ENCODE data around the gene ACSBG1.
A peak's percentile ranks its signal among the peaks of the same experiment; 100 is the strongest.

Gene ACSBG1

GRCh38 chr15:78140292-78140691 lies 94.1 kb downstream of the ACSBG1 start:
- H3K36me3 ChIP-seq (ENCODE audit: control insufficient read depth in 1 of 2, insufficient read depth in 2 of 2, low read length in 2 of 2) = no peaks in the 10 kb centered on the region
- no peaks in the 10 kb centered on the region for H3K27me3 ChIP-seq (ENCODE audit: control insufficient read depth in 1 of 2, insufficient read depth in 2 of 2, low read length in 2 of 2)
- H3K9me3 ChIP-seq (ENCODE audit: control insufficient read depth in 1 of 2, low read length in 2 of 2) = no peaks in the 10 kb centered on the region
- no peak overlapping the region for H3K4me3 ChIP-seq (ENCODE audit: low read depth in 1 of 2, low read length in 2 of 2)
- peaks cover 29 to 34% of the 10 kb centered on the region in 2 donors for H3K4me1 ChIP-seq (ENCODE audit: control insufficient read depth in 1 of 2, insufficient read depth in 2 of 2, low read length in 2 of 2)
- H3K27ac ChIP-seq (ENCODE audit: low read depth, low read length) = no peak overlapping the region
- H3K9ac ChIP-seq (ENCODE audit: low read depth in 1 of 2, low read length in 2 of 2) = no peak overlapping the region

- no peaks in the 10 kb centered on the region for H3K27me3 ChIP-seq (ENCODE audit: control insufficient read depth in 1 of 2, insufficient read depth in 2 of 2, low read length in 2 of 2)
- no peaks in the 10 kb centered on the region for H3K36me3 ChIP-seq (ENCODE audit: control insufficient read depth in 1 of 2, insufficient read depth in 2 of 2, low read length in 2 of 2)
- no peak overlapping the region for H3K27ac ChIP-seq (ENCODE audit: low read depth, low read length)
- H3K4me3 ChIP-seq (ENCODE audit: low read depth in 1 of 2, low read length in 2 of 2) = no peak overlapping the region
- no peak overlapping the region for H3K9ac ChIP-seq (ENCODE audit: low read depth in 1 of 2, low read length in 2 of 2)
- no peaks in the 10 kb centered on the region for H3K9me3 ChIP-seq (ENCODE audit: control insufficient read depth in 1 of 2, low read length in 2 of 2)
- peaks cover 29 to 34% of the 10 kb centered on the region in 2 donors for H3K4me1 ChIP-seq (ENCODE audit: control insufficient read depth in 1 of 2, insufficient read depth in 2 of 2, low read length in 2 of 2)
Observed at GRCh38 chr15:78139578-78139977, 94.8 kb downstream of the ACSBG1 start.

- H3K36me3 ChIP-seq (ENCODE audit: control insufficient read depth in 1 of 2, insufficient read depth in 2 of 2, low read length in 2 of 2) = no peaks in the 10 kb centered on the region
- H3K27me3 ChIP-seq (ENCODE audit: control insufficient read depth in 1 of 2, insufficient read depth in 2 of 2, low read length in 2 of 2) = no peaks in the 10 kb centered on the region
- peaks cover 40 to 48% of the 10 kb centered on the region in 2 donors for H3K4me1 ChIP-seq (ENCODE audit: control insufficient read depth in 1 of 2, insufficient read depth in 2 of 2, low read length in 2 of 2)
- no peak overlapping the region for H3K27ac ChIP-seq (ENCODE audit: low read depth, low read length)
- H3K9me3 ChIP-seq (ENCODE audit: control insufficient read depth in 1 of 2, low read length in 2 of 2) = no peaks in the 10 kb centered on the region
- no peak overlapping the region for H3K9ac ChIP-seq (ENCODE audit: low read depth in 1 of 2, low read length in 2 of 2)
- no peak overlapping the region for H3K4me3 ChIP-seq (ENCODE audit: low read depth in 1 of 2, low read length in 2 of 2)
Observed at GRCh38 chr15:78133801-78134200, 100.6 kb downstream of the ACSBG1 start.

- Histone ChIP-seq H3K36me3 (ENCODE audit: control insufficient read depth in 1 of 2, insufficient read depth in 2 of 2, low read length in 2 of 2) (no peaks in the 10 kb centered on the region), H3K9ac (ENCODE audit: low read depth in 1 of 2, low read length in 2 of 2) (peak within 1 kb of the TSS; percentile 85 to 95), H3K27me3 (ENCODE audit: control insufficient read depth in 1 of 2, insufficient read depth in 2 of 2, low read length in 2 of 2) (no peaks in the 10 kb centered on the region), H3K9me3 (ENCODE audit: control insufficient read depth in 1 of 2, low read length in 2 of 2) (no peaks in the 10 kb centered on the region), H3K4me1 (ENCODE audit: control insufficient read depth in 1 of 2, insufficient read depth in 2 of 2, low read length in 2 of 2) (peaks cover 34 to 46% of the 10 kb centered on the region in 2 donors), H3K27ac (ENCODE audit: low read depth, low read length) (peak within 1 kb of the TSS; percentile 48), H3K4me3 (ENCODE audit: low read depth in 1 of 2, low read length in 2 of 2) (peak within 1 kb of the TSS; percentile 80 to 82)
Observed at GRCh38 chr15:78131295-78132061, 102.9 kb downstream of the ACSBG1 start, which contains the start of gene CIB2. Gene CIB2 (minus strand): TSS chr15:78131445. CDS start chr15:78131215, 230 bp downstream.

- peak overlapping the region; percentile 55 to 82 for H3K4me3 ChIP-seq (ENCODE audit: low read depth in 1 of 2, low read length in 2 of 2)
Observed at GRCh38 chr15:78130466-78131294, 103.7 kb downstream of the ACSBG1 start.

GRCh38 chr15:78129751-78130287 lies 104.5 kb downstream of the ACSBG1 start:
- no peak overlapping the region for H3K27ac ChIP-seq (ENCODE audit: low read depth, low read length)
- H3K4me3 ChIP-seq (ENCODE audit: low read depth in 1 of 2, low read length in 2 of 2) = no peak overlapping the region
- no peaks in the 10 kb centered on the region for H3K36me3 ChIP-seq (ENCODE audit: control insufficient read depth in 1 of 2, insufficient read depth in 2 of 2, low read length in 2 of 2)
- no peak overlapping the region for H3K9ac ChIP-seq (ENCODE audit: low read depth in 1 of 2, low read length in 2 of 2)
- H3K27me3 ChIP-seq (ENCODE audit: control insufficient read depth in 1 of 2, insufficient read depth in 2 of 2, low read length in 2 of 2) = no peaks in the 10 kb centered on the region
- no peaks in the 10 kb centered on the region for H3K9me3 ChIP-seq (ENCODE audit: control insufficient read depth in 1 of 2, low read length in 2 of 2)
- H3K4me1 ChIP-seq (ENCODE audit: control insufficient read depth in 1 of 2, insufficient read depth in 2 of 2, low read length in 2 of 2) = peaks cover 34 to 41% of the 10 kb centered on the region in 2 donors

More at GRCh38 chr15:78130466-78131294, 103.7 kb downstream of the ACSBG1 start:
- Histone ChIP-seq H3K9ac (ENCODE audit: low read depth in 1 of 2, low read length in 2 of 2) (peak overlapping the region in 1 of 2 donors; percentile 35), H3K4me1 (ENCODE audit: control insufficient read depth in 1 of 2, insufficient read depth in 2 of 2, low read length in 2 of 2) (peaks cover 34 to 41% of the 10 kb centered on the region in 2 donors), H3K36me3 (ENCODE audit: control insufficient read depth in 1 of 2, insufficient read depth in 2 of 2, low read length in 2 of 2) (no peaks in the 10 kb centered on the region), H3K27ac (ENCODE audit: low read depth, low read length) (no peak overlapping the region), H3K9me3 (ENCODE audit: control insufficient read depth in 1 of 2, low read length in 2 of 2) (no peaks in the 10 kb centered on the region), H3K27me3 (ENCODE audit: control insufficient read depth in 1 of 2, insufficient read depth in 2 of 2, low read length in 2 of 2) (no peaks in the 10 kb centered on the region)

GRCh38 chr15:78129077-78129750 lies 105.2 kb downstream of the ACSBG1 start:
- Histone ChIP-seq H3K9me3 (ENCODE audit: control insufficient read depth in 1 of 2, low read length in 2 of 2) (no peaks in the 10 kb centered on the region), H3K27me3 (ENCODE audit: control insufficient read depth in 1 of 2, insufficient read depth in 2 of 2, low read length in 2 of 2) (no peaks in the 10 kb centered on the region), H3K4me3 (ENCODE audit: low read depth in 1 of 2, low read length in 2 of 2) (no peak overlapping the region), H3K27ac (ENCODE audit: low read depth, low read length) (no peak overlapping the region), H3K36me3 (ENCODE audit: control insufficient read depth in 1 of 2, insufficient read depth in 2 of 2, low read length in 2 of 2) (no peaks in the 10 kb centered on the region), H3K9ac (ENCODE audit: low read depth in 1 of 2, low read length in 2 of 2) (no peak overlapping the region), H3K4me1 (ENCODE audit: control insufficient read depth in 1 of 2, insufficient read depth in 2 of 2, low read length in 2 of 2) (peaks cover 34 to 41% of the 10 kb centered on the region in 2 donors)

GRCh38 chr15:78127882-78128281 lies 106.5 kb downstream of the ACSBG1 start:
- H3K9me3 ChIP-seq (ENCODE audit: control insufficient read depth in 1 of 2, low read length in 2 of 2) = no peaks in the 10 kb centered on the region
- H3K4me1 ChIP-seq (ENCODE audit: control insufficient read depth in 1 of 2, insufficient read depth in 2 of 2, low read length in 2 of 2) = peaks cover 26 to 38% of the 10 kb centered on the region in 2 donors
- H3K27ac ChIP-seq (ENCODE audit: low read depth, low read length) = no peak overlapping the region
- H3K4me3 ChIP-seq (ENCODE audit: low read depth in 1 of 2, low read length in 2 of 2) = no peak overlapping the region
- H3K27me3 ChIP-seq (ENCODE audit: control insufficient read depth in 1 of 2, insufficient read depth in 2 of 2, low read length in 2 of 2) = no peaks in the 10 kb centered on the region
- no peaks in the 10 kb centered on the region for H3K36me3 ChIP-seq (ENCODE audit: control insufficient read depth in 1 of 2, insufficient read depth in 2 of 2, low read length in 2 of 2)
- H3K9ac ChIP-seq (ENCODE audit: low read depth in 1 of 2, low read length in 2 of 2) = no peak overlapping the region

GRCh38 chr15:78125267-78125666 lies 109.1 kb downstream of the ACSBG1 start:
- Histone ChIP-seq H3K27me3 (ENCODE audit: control insufficient read depth in 1 of 2, insufficient read depth in 2 of 2, low read length in 2 of 2) (no peaks in the 10 kb centered on the region), H3K27ac (ENCODE audit: low read depth, low read length) (no peak overlapping the region), H3K36me3 (ENCODE audit: control insufficient read depth in 1 of 2, insufficient read depth in 2 of 2, low read length in 2 of 2) (no peaks in the 10 kb centered on the region), H3K9me3 (ENCODE audit: control insufficient read depth in 1 of 2, low read length in 2 of 2) (no peaks in the 10 kb centered on the region), H3K4me1 (ENCODE audit: control insufficient read depth in 1 of 2, insufficient read depth in 2 of 2, low read length in 2 of 2) (peaks cover 14 to 25% of the 10 kb centered on the region in 2 donors), H3K4me3 (ENCODE audit: low read depth in 1 of 2, low read length in 2 of 2) (no peak overlapping the region), H3K9ac (ENCODE audit: low read depth in 1 of 2, low read length in 2 of 2) (no peak overlapping the region)
